NB4 (cell line): ENCODE measurements around the gene SPIN1.

Source experiments
- DNase-seq: peaks from one replicate; pipeline ENCODE4 v3.0.0; 2010; ENCODE audit warnings: low read depth
- H3K4me3 ChIP-seq: one replicate; pipeline ENCODE4 v1.5.1; 2011; ENCODE audit warnings: mild to moderate bottlenecking, low read depth, low read length, moderate library complexity
- CTCF ChIP-seq: IDR thresholded peaks from one replicate; pipeline ENCODE4 v1.5.1; 2012; ENCODE audit warnings: low read depth, low read length
- MAX ChIP-seq: IDR thresholded peaks from 2 replicates; pipeline ENCODE4 v1.6.1; 2011; ENCODE audit warnings: low read depth, low read length
- MYC ChIP-seq: IDR thresholded peaks from 2 replicates; pipeline ENCODE4 v1.6.1; 2011; ENCODE audit warnings: low read depth, low read length
- POLR2A ChIP-seq: IDR thresholded peaks from 2 replicates; pipeline ENCODE4 v1.6.1; 2011; ENCODE audit warnings: mild to moderate bottlenecking; ENCODE audit not compliant: insufficient read length; ENCODE audit errors: extremely low read depth

Gene SPIN1

GRCh38 chr9:88411471-88411870 is 23.2 kb downstream of the SPIN1 start:
- TF ChIP-seq MAX = no peak
- DNase-seq = no peak
- H3K4me3 ChIP-seq = no peak overlapping the region

GRCh38 chr9:88414298-88414697 is 26.1 kb downstream of the SPIN1 start:
- no peak overlapping the region for H3K4me3 ChIP-seq
- DNase-seq = no peak
- TF ChIP-seq MAX (no peak), POLR2A (no peak), MYC (no peak)

- no peak for DNase-seq
- no peak overlapping the region for H3K4me3 ChIP-seq
- TF ChIP-seq MYC (no peak), CTCF (no peak), POLR2A (no peak), MAX (no peak)
These were observed 29.8 kb downstream of the SPIN1 start for GRCh38 chr9:88418025-88418424.

GRCh38 chr9:88418715-88419540 is 30.7 kb downstream of the SPIN1 start:
- H3K4me3 ChIP-seq = no peak overlapping the region
- TF ChIP-seq CTCF (no peak), MYC (0 out of 2 replicates have a peak, but pooled peaks have one; percentile 35)

GRCh38 chr9:88420227-88420626 is 32.0 kb downstream of the SPIN1 start:
- no peak overlapping the region for H3K4me3 ChIP-seq
- DNase-seq = no peak
- TF ChIP-seq MAX (no peak), POLR2A (no peak), CTCF (no peak), MYC (no peak)

More at GRCh38 chr9:88418715-88419540, 30.7 kb downstream of the SPIN1 start:
- peak; percentile 28 for DNase-seq

- no peak for DNase-seq
- no peak overlapping the region for H3K4me3 ChIP-seq
- no peak for TF ChIP-seq MAX
- no peak for TF ChIP-seq CTCF
- no peak for TF ChIP-seq POLR2A
- no peak for TF ChIP-seq MYC
These were observed 33.1 kb downstream of the SPIN1 start for GRCh38 chr9:88421348-88421747.
